ENCODE data around the gene MINDY4B.

The MINDY4B gene

GRCh38 chr3:150920236-150920635, 15.0 kb upstream of the MINDY4B start:
- H3K4me3 ChIP-seq (ENCODE audit: control insufficient read depth, low read depth, low read length) = no peak overlapping the region
- no peak for TF ChIP-seq CTCF (IDR thresholded peaks at IDR 0.05; ENCODE audit: control insufficient read depth, insufficient read depth, low read depth, low read length, missing control alignments)
- no peak for DNase-seq (ENCODE audit: low read depth)

DNA sequence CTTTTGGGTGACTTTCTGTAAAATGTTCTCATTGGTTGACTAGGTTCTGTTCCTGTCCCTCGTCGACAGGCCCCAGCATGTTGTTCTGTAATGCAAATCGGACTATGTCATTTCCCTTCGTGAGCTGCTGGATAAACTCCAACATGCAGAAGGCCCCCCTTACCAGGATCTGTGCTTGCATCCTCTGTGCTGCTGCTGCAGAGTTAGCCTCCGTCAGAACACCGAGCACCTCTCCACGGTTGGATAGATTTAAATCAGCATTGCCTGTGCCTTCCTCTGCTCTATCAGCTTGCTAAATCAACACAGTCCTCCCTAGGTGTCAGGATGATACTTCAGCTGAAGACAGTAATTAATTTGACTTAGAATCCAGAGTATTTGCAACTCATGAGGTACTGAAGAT, 12.7 kb upstream of the MINDY4B start:
- DNase-seq (ENCODE audit: low read depth) = no peak
- TF ChIP-seq CTCF (IDR thresholded peaks at IDR 0.05; ENCODE audit: control insufficient read depth, insufficient read depth, low read depth, low read length, missing control alignments) = no peak
- H3K4me3 ChIP-seq (ENCODE audit: control insufficient read depth, low read depth, low read length) = no peak overlapping the region

DNA sequence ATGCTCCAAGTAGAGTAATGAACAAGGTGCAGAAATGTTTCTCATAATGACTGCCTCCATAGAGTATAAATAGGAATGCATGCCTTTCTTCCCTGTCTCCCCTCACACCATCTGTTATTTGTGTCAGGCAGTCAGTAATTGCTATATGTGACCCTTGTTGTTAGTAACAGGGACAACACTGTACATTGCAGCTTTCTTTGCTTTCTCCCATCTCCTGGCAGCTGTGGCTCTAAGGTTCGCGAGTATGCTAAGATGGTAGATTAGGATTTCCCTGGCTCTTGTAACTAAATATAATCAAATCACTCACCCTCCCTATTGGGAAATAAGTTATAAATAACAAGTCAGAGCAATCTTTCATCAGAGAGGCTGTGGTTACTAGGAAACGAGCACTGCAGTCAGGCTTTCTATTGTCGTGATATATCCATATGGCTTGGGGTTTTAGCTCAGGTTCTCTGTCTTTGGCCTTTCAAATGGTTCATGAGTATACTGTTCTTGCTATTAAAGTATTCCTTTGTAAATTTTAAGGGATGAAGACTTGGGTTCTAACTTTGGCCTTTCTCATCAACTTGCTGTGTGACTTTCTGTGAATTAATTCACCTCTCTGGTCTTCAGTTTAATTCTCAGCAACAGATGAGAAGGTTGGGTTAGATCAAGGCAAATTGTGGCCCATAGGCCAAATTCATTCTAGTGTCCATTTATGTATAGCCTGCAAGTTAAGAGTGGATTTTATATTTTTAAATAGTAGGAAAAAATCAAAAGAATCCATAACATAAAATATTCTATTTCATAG, 8.1 kb upstream of the MINDY4B start:
- no peak overlapping the region for H3K4me3 ChIP-seq (ENCODE audit: control insufficient read depth, low read depth, low read length)
- no peak for DNase-seq (ENCODE audit: low read depth)
- no peak for TF ChIP-seq CTCF (IDR thresholded peaks at IDR 0.05; ENCODE audit: control insufficient read depth, insufficient read depth, low read depth, low read length, missing control alignments)

DNA sequence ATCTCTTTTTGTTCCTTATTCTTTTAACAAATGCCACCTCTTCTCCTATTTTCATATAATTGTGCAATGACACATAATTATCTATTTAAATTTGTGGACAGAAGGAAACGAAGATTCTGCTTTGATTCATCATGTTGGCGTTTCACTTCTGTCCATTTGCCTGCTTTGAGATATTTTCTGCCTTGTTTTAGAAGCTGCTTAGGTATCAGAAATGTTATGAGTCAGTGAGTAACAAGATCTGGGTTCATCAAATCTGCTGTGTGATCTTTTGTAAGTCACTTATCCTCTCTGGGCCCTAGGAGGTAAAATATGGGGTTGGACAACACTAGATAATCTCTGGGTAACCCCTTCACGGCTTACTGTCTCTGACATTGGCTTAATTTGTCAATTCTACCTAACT, 7.3 kb upstream of the MINDY4B start:
- no peak overlapping the region for H3K4me3 ChIP-seq (ENCODE audit: control insufficient read depth, low read depth, low read length)
- no peak for TF ChIP-seq CTCF (IDR thresholded peaks at IDR 0.05; ENCODE audit: control insufficient read depth, insufficient read depth, low read depth, low read length, missing control alignments)
- DNase-seq (ENCODE audit: low read depth) = no peak

DNA sequence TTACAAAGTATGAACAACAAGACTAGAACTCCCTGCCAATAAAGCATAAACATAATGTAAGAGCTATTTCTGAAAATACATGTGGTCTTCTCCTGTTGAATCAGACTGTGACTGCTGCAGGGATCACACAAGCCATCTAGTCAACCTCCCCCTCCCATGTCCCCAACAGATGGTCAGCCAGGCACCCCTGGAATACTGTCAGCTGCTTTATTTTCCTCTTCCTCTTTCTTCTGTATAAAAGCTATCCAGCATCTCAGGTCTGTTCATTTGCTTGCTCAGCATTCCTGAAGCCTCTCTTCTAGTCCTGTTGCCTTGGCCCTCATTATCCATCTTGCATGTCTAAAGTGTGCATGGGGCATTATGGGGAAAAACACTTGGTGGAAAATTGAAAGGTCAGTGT, 6.5 kb upstream of the MINDY4B start:
- TF ChIP-seq CTCF (IDR thresholded peaks at IDR 0.05; ENCODE audit: control insufficient read depth, insufficient read depth, low read depth, low read length, missing control alignments) = no peak
- DNase-seq (ENCODE audit: low read depth) = no peak
- H3K4me3 ChIP-seq (ENCODE audit: control insufficient read depth, low read depth, low read length) = no peak overlapping the region

GRCh38 chr3:150906461-150906860, 1.2 kb upstream of the MINDY4B start:
- DNase-seq (ENCODE audit: low read depth) = no peak
- TF ChIP-seq CTCF (IDR thresholded peaks at IDR 0.05; ENCODE audit: control insufficient read depth, insufficient read depth, low read depth, low read length, missing control alignments) = no peak
- H3K4me3 ChIP-seq (ENCODE audit: control insufficient read depth, low read depth, low read length) = no peak overlapping the region

All from AG09309 (cell line).